Activated CD4-positive, alpha-beta T cell treated with anti-CD3 and anti-CD28 coated beads, Interleukin-2, amount 50 U/mL, for 1 hour (primary cell): ENCODE results near the gene TBXT.
"Not testable (repeated sequence)": the region's sequence is repeated elsewhere in the genome, so short reads cannot be mapped to it uniquely, and the experiment has no call there.

Experiments
- DNase-seq: peaks from one replicate; pipeline ENCODE4 v3.0.0-alpha.2; 2020

Gene TBXT

GRCh38 chr6:166167801-166168615 lies at the start of gene TBXT:
Gene TBXT, minus strand, starts transcription at chr6:166167851. Its CDS starts 260 bp downstream, at chr6:166167591.
- no peak for DNase-seq

GRCh38 chr6:166207284-166207561 lies 39.6 kb upstream of the TBXT start:
- no peak for DNase-seq

- no peak for DNase-seq
Observed at GRCh38 chr6:166206510-166207283, 39.0 kb upstream of the TBXT start.

GRCh38 chr6:166206066-166206465 lies 38.4 kb upstream of the TBXT start:
- no peak for DNase-seq

- no peak for DNase-seq
Observed at GRCh38 chr6:166204852-166205650, 37.4 kb upstream of the TBXT start.

- no peak for DNase-seq
Observed at GRCh38 chr6:166203641-166204222, 36.1 kb upstream of the TBXT start.

GRCh38 chr6:166203003-166203640 lies 35.5 kb upstream of the TBXT start:
- DNase-seq: no peak

GRCh38 chr6:166202321-166202733 lies 34.7 kb upstream of the TBXT start:
- no peak for DNase-seq

GRCh38 chr6:166201878-166202277 lies 34.2 kb upstream of the TBXT start:
- no peak for DNase-seq

- no peak for DNase-seq
Observed at GRCh38 chr6:166197361-166197760, 29.7 kb upstream of the TBXT start.

GRCh38 chr6:166195860-166196238 lies 28.2 kb upstream of the TBXT start:
- DNase-seq: no peak

GRCh38 chr6:166194914-166195859 lies 27.5 kb upstream of the TBXT start:
- DNase-seq: no peak

- DNase-seq: no peak
Observed at GRCh38 chr6:166192557-166192956, 24.9 kb upstream of the TBXT start.

- DNase-seq: no peak
Observed at GRCh38 chr6:166192136-166192535, 24.5 kb upstream of the TBXT start.

GRCh38 chr6:166179704-166180103 lies 12.1 kb upstream of the TBXT start:
- DNase-seq: no peak

GRCh38 chr6:166176106-166176505 lies 8.5 kb upstream of the TBXT start:
- DNase-seq: no peak

GRCh38 chr6:166175093-166175492 lies 7.4 kb upstream of the TBXT start:
- not testable (repeated sequence) for DNase-seq

- no peak for DNase-seq
Observed at GRCh38 chr6:166174031-166174430, 6.4 kb upstream of the TBXT start.

- DNase-seq: no peak
Observed at GRCh38 chr6:166173281-166173951, 5.8 kb upstream of the TBXT start.

GRCh38 chr6:166172546-166172945 lies 4.9 kb upstream of the TBXT start:
- DNase-seq: no peak
